K562 (cell line): ENCODE results near the gene ACADSB. TPM values are rescaled to one million over a fixed set of nuclear protein-coding genes. Genes with fewer than 3 reads are reported as not detected.
A peak's percentile ranks its signal among the peaks of the same experiment; 100 is the strongest.

Experiments
- EP400 ChIP-seq: fragments of 450-650 bp; IDR thresholded peaks from 2 replicates; pipeline ENCODE4 v1.6.1; 2017; ENCODE audit warnings: antibody characterized with exemption, mild to moderate bottlenecking, moderate library complexity
- ESRRA ChIP-seq: fragments of 450-650 bp; IDR thresholded peaks from 2 replicates; pipeline ENCODE4 v1.6.1; 2014; ENCODE audit warnings: low read depth, mild to moderate bottlenecking, moderate library complexity, borderline replicate concordance
- GABPA ChIP-seq: fragments of 200-800 bp; sonication (Bioruptor generic); conservative IDR thresholded peaks from 2 replicates; pipeline ENCODE4 v1.6.1; 2016; ENCODE audit warnings: low read depth, missing genetic modification characterization, missing compliant biosample characterization
- HNRNPLL ChIP-seq: fragments of 200-400 bp; formaldehyde crosslinking; IDR thresholded peaks from 2 replicates; pipeline ENCODE4 v1.6.1; 2017; ENCODE audit warnings: low read length, low read depth, mild to moderate bottlenecking; ENCODE audit not compliant: poor library complexity, severe bottlenecking
- MAFF ChIP-seq: IDR thresholded peaks from 2 replicates; pipeline ENCODE4 v1.6.1; 2012; ENCODE audit warnings: low read length, improper control_type of control experiment
- POLR2AphosphoS5 ChIP-seq: IDR thresholded peaks from 2 replicates; pipeline ENCODE4 v1.6.1; 2011; ENCODE audit warnings: mild to moderate bottlenecking, low read depth, low read length, moderate library complexity; ENCODE audit not compliant: control insufficient read depth, insufficient read depth
- PURB ChIP-seq: sonication (generic); formaldehyde crosslinking; IDR thresholded peaks from 2 replicates; pipeline ENCODE4 v1.9.0; 2021; ENCODE audit warnings: low read depth, mild to moderate bottlenecking, missing genetic modification reagents
- SIN3A ChIP-seq, 2 experiments: fragments of 150-350 bp in 1 of 2; IDR thresholded peaks; 2 replicates each; pipeline ENCODE4 v1.6.1; 2011 to 2016; ENCODE audit warnings: borderline replicate concordance in 2 of 2, low read depth in 2 of 2, low read length in 2 of 2, mild to moderate bottlenecking in 2 of 2, moderate library complexity in 2 of 2; ENCODE audit not compliant: control insufficient read depth in 1 of 2
- TAF1 ChIP-seq: IDR thresholded peaks from 2 replicates; pipeline ENCODE4 v1.6.1; 2011; ENCODE audit warnings: mild to moderate bottlenecking, low read length, moderate library complexity; ENCODE audit not compliant: insufficient read depth, control insufficient read depth, severe bottlenecking; ENCODE audit errors: extremely low read depth
- TCF7 ChIP-seq: sonication (generic); IDR thresholded peaks from 2 replicates; pipeline ENCODE4 v1.6.1; 2016; ENCODE audit warnings: antibody characterized with exemption, borderline replicate concordance
- XRCC3 ChIP-seq: fragments of 450-650 bp; IDR thresholded peaks from 2 replicates; pipeline ENCODE4 v1.6.1; 2017; ENCODE audit warnings: mild to moderate bottlenecking, moderate library complexity
- ZNF12 ChIP-seq: sonication (generic); formaldehyde crosslinking; IDR thresholded peaks from 2 replicates; pipeline ENCODE4 v1.4.0; 2020; ENCODE audit warnings: mild to moderate bottlenecking, missing genetic modification reagents
- ZNF133 ChIP-seq: fragments of 250-450 bp; sonication (Bioruptor Pico); IDR thresholded peaks from 2 replicates; pipeline ENCODE4 v1.4.0; 2020; ENCODE audit warnings: mild to moderate bottlenecking
- ZNF184 ChIP-seq: sonication (generic); formaldehyde crosslinking; IDR thresholded peaks from 2 replicates; pipeline ENCODE4 v1.5.0; 2020; ENCODE audit warnings: missing genetic modification reagents
- ZNF217 ChIP-seq: sonication (generic); formaldehyde crosslinking; IDR thresholded peaks from 2 replicates; pipeline ENCODE4 v1.8.0; 2022; ENCODE audit warnings: mild to moderate bottlenecking, missing genetic modification reagents
- polyA plus RNA-seq, 8 experiments: library from polyadenylated mRNA; depleted of rRNA in 4 of 8; stranded (reverse) in 5 of 8; unstranded in 3 of 8; fragments of >200 nt; fragmentation: Nextera tagmentation in 2 of 8; fragmentation: Illumina TruSeq in 1 of 8; extraction: Ambion mirVana in 2 of 8; extraction: Trizol in 1 of 8; gene quantifications; 2 replicates each; pipeline versions ENCODE4 v1.2.1 to v1.2.3, GENCODE V29; 2011 to 2014; ENCODE audit warnings: inconsistent platforms in 1 of 8, missing spikeins in 1 of 8
- total RNA-seq, 7 experiments: library from RNA; depleted of rRNA in 6 of 7; stranded (reverse); fragments of >200 nt in 6 of 7; fragmentation: Illumina TruSeq in 2 of 7; extraction: Trizol in 2 of 7; gene quantifications; 2 replicates each; pipeline versions ENCODE4 v1.2.1 to v1.2.3, GENCODE V29; 2011 to 2021; ENCODE audit warnings: low replicate concordance in 1 of 7
- TF ChIP-seq, protein P1 (sequence below): sonication (generic); formaldehyde crosslinking; IDR thresholded peaks from 2 replicates; pipeline ENCODE4 v1.9.0; 2022; ENCODE audit warnings: mild to moderate bottlenecking, missing genetic modification reagents
- TF ChIP-seq, protein P2 (sequence below), 3 experiments: fragments of 200-800 bp in 1 of 3; fragments of 250-450 bp in 1 of 3; fragments of 450-650 bp in 1 of 3; sonication (Bioruptor Pico) in 1 of 3; sonication (Bioruptor generic) in 1 of 3; formaldehyde crosslinking in 1 of 3; IDR thresholded peaks; 2 replicates each; pipeline versions ENCODE4 v1.6.1 to v1.8.0; 2016 to 2022; ENCODE audit warnings: mild to moderate bottlenecking in 2 of 3, missing genetic modification characterization in 2 of 3, missing compliant biosample characterization in 1 of 3, moderate library complexity in 1 of 3
- TF ChIP-seq, protein P3 (sequence below): sonication (generic); formaldehyde crosslinking; IDR thresholded peaks from 2 replicates; pipeline ENCODE4 v1.8.1; 2023; ENCODE audit warnings: mild to moderate bottlenecking, missing genetic modification reagents
- TF ChIP-seq, protein P4 (sequence below): IDR thresholded peaks from 2 replicates; pipeline ENCODE4 v1.6.1; 2014; ENCODE audit warnings: antibody characterized with exemption

ACADSB gene
- total and polyA plus RNA-seq, 9 of the 15 experiments (the other 6 are each of a cell fraction or from before 2014, with no cell fraction given), result 2.9 to 9.1 (median 5.8) TPM

DNA sequence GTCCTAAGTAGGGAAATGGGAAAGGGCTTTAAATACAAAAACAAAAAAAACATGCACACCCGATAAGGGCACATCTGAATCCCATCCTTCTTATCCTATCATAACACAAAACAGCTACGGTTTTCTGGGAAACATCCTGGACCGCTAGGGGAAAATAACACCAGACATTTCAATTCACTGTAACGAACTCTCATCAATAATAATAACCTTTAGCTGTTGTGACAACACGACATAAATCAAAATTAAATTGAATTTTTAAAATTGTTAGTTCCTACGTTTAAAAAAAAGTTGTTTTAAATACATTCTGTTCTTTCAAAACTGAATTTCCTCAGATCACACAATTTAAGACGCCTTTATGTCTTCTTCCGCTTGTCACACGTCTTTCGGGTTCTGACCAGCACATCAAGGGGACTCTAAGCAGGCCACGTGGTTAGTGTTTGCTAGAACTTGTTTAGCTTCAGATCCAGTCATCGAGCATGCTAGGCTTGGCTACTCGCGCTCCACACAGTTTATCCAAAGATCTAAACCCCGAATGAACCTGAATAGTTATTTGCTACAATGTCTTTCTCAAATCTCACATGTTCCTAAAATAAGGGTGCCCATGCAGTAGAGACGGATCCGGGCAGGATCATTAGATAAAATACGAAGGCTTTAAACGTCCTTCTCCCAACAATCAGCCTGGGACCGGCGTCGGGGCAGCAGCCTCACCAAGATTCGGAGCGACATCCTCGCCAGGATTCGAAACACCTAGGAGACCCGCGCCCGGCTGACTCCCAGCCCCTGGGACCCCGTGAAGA lies 1.1 kb upstream of the ACADSB start (continued):
- no peak for TF ChIP-seq GABPA (tag)
- no peak for TF ChIP-seq MAFF
- TF ChIP-seq XRCC3, result no peak
- TF ChIP-seq, protein P1, sequence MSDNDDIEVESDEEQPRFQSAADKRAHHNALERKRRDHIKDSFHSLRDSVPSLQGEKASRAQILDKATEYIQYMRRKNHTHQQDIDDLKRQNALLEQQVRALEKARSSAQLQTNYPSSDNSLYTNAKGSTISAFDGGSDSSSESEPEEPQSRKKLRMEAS (CRISPR knock-in tag), result peak; percentile 81; the same call in 1 of the 2 replicates
- TF ChIP-seq PURB (CRISPR knock-in tag), result no peak
- no peak for TF ChIP-seq ZNF133 (CRISPR knock-in tag)
- no peak for TF ChIP-seq TAF1
- peak in 1 of 2 experiments; percentile 89; a peak in 2 of 4 replicates for TF ChIP-seq SIN3A (IDR thresholded peaks at IDR 0.05; ENCODE audit: borderline replicate concordance in 2 of 2, control insufficient read depth in 1 of 2, low read depth in 2 of 2, low read length in 2 of 2)
- no peak for TF ChIP-seq TCF7
- TF ChIP-seq, protein P2, sequence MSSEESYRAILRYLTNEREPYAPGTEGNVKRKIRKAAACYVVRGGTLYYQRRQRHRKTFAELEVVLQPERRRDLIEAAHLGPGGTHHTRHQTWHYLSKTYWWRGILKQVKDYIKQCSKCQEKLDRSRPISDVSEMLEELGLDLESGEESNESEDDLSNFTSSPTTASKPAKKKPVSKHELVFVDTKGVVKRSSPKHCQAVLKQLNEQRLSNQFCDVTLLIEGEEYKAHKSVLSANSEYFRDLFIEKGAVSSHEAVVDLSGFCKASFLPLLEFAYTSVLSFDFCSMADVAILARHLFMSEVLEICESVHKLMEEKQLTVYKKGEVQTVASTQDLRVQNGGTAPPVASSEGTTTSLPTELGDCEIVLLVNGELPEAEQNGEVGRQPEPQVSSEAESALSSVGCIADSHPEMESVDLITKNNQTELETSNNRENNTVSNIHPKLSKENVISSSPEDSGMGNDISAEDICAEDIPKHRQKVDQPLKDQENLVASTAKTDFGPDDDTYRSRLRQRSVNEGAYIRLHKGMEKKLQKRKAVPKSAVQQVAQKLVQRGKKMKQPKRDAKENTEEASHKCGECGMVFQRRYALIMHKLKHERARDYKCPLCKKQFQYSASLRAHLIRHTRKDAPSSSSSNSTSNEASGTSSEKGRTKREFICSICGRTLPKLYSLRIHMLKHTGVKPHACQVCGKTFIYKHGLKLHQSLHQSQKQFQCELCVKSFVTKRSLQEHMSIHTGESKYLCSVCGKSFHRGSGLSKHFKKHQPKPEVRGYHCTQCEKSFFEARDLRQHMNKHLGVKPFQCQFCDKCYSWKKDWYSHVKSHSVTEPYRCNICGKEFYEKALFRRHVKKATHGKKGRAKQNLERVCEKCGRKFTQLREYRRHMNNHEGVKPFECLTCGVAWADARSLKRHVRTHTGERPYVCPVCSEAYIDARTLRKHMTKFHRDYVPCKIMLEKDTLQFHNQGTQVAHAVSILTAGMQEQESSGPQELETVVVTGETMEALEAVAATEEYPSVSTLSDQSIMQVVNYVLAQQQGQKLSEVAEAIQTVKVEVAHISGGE (CRISPR knock-in tag; IDR thresholded peaks at IDR 0.05), result no peak
- peak; percentile 14; the same call in 1 of the 2 replicates for TF ChIP-seq EP400
- TF ChIP-seq POLR2AphosphoS5, result no peak
- no peak for TF ChIP-seq ZNF217 (CRISPR knock-in tag)
- no peak for TF ChIP-seq ZNF184 (CRISPR knock-in tag)
- TF ChIP-seq HNRNPLL, result no peak
- no peak for TF ChIP-seq ESRRA
- no peak for TF ChIP-seq ZNF12 (CRISPR knock-in tag)
- TF ChIP-seq, protein P3, sequence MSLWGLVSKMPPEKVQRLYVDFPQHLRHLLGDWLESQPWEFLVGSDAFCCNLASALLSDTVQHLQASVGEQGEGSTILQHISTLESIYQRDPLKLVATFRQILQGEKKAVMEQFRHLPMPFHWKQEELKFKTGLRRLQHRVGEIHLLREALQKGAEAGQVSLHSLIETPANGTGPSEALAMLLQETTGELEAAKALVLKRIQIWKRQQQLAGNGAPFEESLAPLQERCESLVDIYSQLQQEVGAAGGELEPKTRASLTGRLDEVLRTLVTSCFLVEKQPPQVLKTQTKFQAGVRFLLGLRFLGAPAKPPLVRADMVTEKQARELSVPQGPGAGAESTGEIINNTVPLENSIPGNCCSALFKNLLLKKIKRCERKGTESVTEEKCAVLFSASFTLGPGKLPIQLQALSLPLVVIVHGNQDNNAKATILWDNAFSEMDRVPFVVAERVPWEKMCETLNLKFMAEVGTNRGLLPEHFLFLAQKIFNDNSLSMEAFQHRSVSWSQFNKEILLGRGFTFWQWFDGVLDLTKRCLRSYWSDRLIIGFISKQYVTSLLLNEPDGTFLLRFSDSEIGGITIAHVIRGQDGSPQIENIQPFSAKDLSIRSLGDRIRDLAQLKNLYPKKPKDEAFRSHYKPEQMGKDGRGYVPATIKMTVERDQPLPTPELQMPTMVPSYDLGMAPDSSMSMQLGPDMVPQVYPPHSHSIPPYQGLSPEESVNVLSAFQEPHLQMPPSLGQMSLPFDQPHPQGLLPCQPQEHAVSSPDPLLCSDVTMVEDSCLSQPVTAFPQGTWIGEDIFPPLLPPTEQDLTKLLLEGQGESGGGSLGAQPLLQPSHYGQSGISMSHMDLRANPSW (CRISPR knock-in tag), result no peak
- TF ChIP-seq, protein P4, sequence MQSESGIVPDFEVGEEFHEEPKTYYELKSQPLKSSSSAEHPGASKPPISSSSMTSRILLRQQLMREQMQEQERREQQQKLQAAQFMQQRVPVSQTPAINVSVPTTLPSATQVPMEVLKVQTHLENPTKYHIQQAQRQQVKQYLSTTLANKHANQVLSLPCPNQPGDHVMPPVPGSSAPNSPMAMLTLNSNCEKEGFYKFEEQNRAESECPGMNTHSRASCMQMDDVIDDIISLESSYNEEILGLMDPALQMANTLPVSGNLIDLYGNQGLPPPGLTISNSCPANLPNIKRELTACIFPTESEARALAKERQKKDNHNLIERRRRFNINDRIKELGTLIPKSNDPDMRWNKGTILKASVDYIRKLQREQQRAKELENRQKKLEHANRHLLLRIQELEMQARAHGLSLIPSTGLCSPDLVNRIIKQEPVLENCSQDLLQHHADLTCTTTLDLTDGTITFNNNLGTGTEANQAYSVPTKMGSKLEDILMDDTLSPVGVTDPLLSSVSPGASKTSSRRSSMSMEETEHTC, result no peak
